ENCODE results near the gene ANXA6. TPM values are rescaled to one million over a fixed set of nuclear protein-coding genes. Genes with fewer than 3 reads are reported as not detected.
A peak's percentile ranks its signal among the peaks of the same experiment; 100 is the strongest.

ANXA6 gene
- total and polyA plus RNA-seq, 4 donors: 61.4 to 208 (median 155) TPM

- H3K36me3 ChIP-seq (ENCODE audit: control insufficient read depth in 4 of 4, insufficient read depth in 4 of 4, low read length in 4 of 4): peaks cover 0 to 7% (median 2%) of the 10 kb centered on the region in 4 donors
- no peak for TF ChIP-seq CTCF (IDR thresholded peaks at IDR 0.05; ENCODE audit: control extremely low read depth, extremely low read depth)
- DNase-seq (no peak), ATAC-seq (ENCODE audit: insufficient read depth, low FRiP score) (no peak)
- no peaks in the 10 kb centered on the region for H3K27me3 ChIP-seq (ENCODE audit: control insufficient read depth in 3 of 3, insufficient read depth in 3 of 3, low read length in 2 of 3)
- H3K4me3 ChIP-seq: no peak overlapping the region
- H3K9ac ChIP-seq (ENCODE audit: insufficient read depth in 1 of 2, low read length in 2 of 2): no peak overlapping the region
- peaks cover 0 to 3% (median 0%) of the 10 kb centered on the region in 4 donors for H3K9me3 ChIP-seq (ENCODE audit: control insufficient read depth in 4 of 4, insufficient read depth in 3 of 4, low read length in 3 of 4)
- 94 to 96% methylated on average over 9 of the region's 9 CpGs for WGBS, 2 donors
- peaks cover 6 to 28% (median 20%) of the 10 kb centered on the region in 5 donors for H3K4me1 ChIP-seq (ENCODE audit: control insufficient read depth in 5 of 5, insufficient read depth in 5 of 5, low read length in 5 of 5)
- no peak overlapping the region for H3K27ac ChIP-seq (ENCODE audit: low read depth in 1 of 2, low read length in 1 of 2)
These were observed 80.2 kb downstream of the ANXA6 start for GRCh38 chr5:151077419-151077818.

- 95 to 98% methylated on average over 6 of the region's 6 CpGs for WGBS, 2 donors
- DNase-seq: no peak
- H3K4me3 ChIP-seq: no peak overlapping the region
- H3K9me3 ChIP-seq (ENCODE audit: control insufficient read depth in 4 of 4, insufficient read depth in 3 of 4, low read length in 3 of 4): peaks cover 0 to 3% (median 0%) of the 10 kb centered on the region in 4 donors
- H3K27me3 ChIP-seq (ENCODE audit: control insufficient read depth in 3 of 3, insufficient read depth in 3 of 3, low read length in 2 of 3): no peaks in the 10 kb centered on the region
- H3K4me1 ChIP-seq (ENCODE audit: control insufficient read depth in 5 of 5, insufficient read depth in 5 of 5, low read length in 5 of 5): peaks cover 5 to 34% (median 12%) of the 10 kb centered on the region in 5 donors
- H3K27ac ChIP-seq (ENCODE audit: low read depth in 1 of 2, low read length in 1 of 2): peak overlapping the region in 1 of 2 donors; percentile 3
- no peak overlapping the region for H3K9ac ChIP-seq (ENCODE audit: insufficient read depth in 1 of 2, low read length in 2 of 2)
- peaks cover 0 to 11% (median 2%) of the 10 kb centered on the region in 4 donors for H3K36me3 ChIP-seq (ENCODE audit: control insufficient read depth in 4 of 4, insufficient read depth in 4 of 4, low read length in 4 of 4)
- no peak for ATAC-seq (ENCODE audit: insufficient read depth, low FRiP score)
- TF ChIP-seq CTCF (IDR thresholded peaks at IDR 0.05; ENCODE audit: control extremely low read depth, extremely low read depth): no peak
These were observed 81.0 kb downstream of the ANXA6 start for GRCh38 chr5:151076616-151077015.

GRCh38 chr5:151075698-151076331 lies 81.8 kb downstream of the ANXA6 start:
- ATAC-seq (ENCODE audit: insufficient read depth, low FRiP score): peak; percentile 84
- Histone ChIP-seq H3K9ac (ENCODE audit: insufficient read depth in 1 of 2, low read length in 2 of 2) (peak overlapping the region in 1 of 2 donors; percentile 9), H3K4me1 (ENCODE audit: control insufficient read depth in 5 of 5, insufficient read depth in 5 of 5, low read length in 5 of 5) (peaks cover 5 to 38% (median 9%) of the 10 kb centered on the region in 5 donors)

More at GRCh38 chr5:151075698-151076331, 81.8 kb downstream of the ANXA6 start:
- Histone ChIP-seq H3K9me3 (ENCODE audit: control insufficient read depth in 4 of 4, insufficient read depth in 3 of 4, low read length in 3 of 4) (peaks cover 0 to 3% (median 0%) of the 10 kb centered on the region in 4 donors), H3K4me3 (no peak overlapping the region), H3K36me3 (ENCODE audit: control insufficient read depth in 4 of 4, insufficient read depth in 4 of 4, low read length in 4 of 4) (peaks cover 0 to 14% (median 2%) of the 10 kb centered on the region in 4 donors), H3K27ac (ENCODE audit: low read depth in 1 of 2, low read length in 1 of 2) (peak overlapping the region; percentile 58 to 77), H3K27me3 (ENCODE audit: control insufficient read depth in 3 of 3, insufficient read depth in 3 of 3, low read length in 2 of 3) (no peaks in the 10 kb centered on the region)
- DNase-seq: no peak
- TF ChIP-seq CTCF (IDR thresholded peaks at IDR 0.05; ENCODE audit: control extremely low read depth, extremely low read depth): no peak
- WGBS, 2 donors: 70 to 85% methylated on average over 5 of the region's 5 CpGs
